NK-92 treated with Interleukin-12 subunit alpha and Interleukin-12 subunit beta, amount 100 ng/mL, for 24 hours (cell line): ENCODE measurements around the gene PDGFB.

Source experiments
- DNase-seq: peaks from one replicate; lab custom pipeline; 2025; lab: John Stamatoyannopoulos, UW

The PDGFB gene

DNA sequence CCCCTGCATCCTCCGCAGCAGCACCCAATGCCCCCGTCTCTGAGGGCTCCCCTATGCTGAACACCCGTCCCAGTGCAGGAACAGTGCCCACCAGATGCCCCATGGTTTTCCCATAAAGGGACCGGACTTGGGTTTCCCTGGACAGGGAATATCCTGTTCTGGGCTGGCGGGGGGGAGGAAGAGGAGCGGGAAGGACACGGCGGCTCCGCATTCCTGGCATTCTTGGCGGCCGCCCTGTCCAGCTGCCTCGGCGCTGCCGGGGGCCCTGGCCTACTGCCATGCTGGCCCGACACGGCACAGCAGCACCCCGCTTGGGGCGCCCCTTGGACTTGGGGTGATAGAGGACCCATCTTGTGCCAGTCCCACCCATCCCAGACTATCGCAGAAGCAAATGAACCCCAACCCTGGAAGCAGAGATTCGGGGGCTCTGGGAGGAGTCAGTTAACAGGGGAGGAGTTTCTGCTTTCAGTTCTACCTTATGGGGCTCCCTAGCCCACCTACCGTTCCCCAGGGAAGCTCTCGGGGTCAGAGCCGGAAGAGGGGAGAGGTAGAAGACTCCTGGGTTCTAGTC is 68.6 kb downstream of the PDGFB start:
- no peak for DNase-seq

GRCh38 chr22:39175353-39176142 is 69.2 kb downstream of the PDGFB start:
- DNase-seq: no peak

GRCh38 chr22:39174498-39175352 is 70.1 kb downstream of the PDGFB start:
- peak; percentile 19 for DNase-seq

- peak; percentile 61 for DNase-seq
Observed at GRCh38 chr22:39173787-39174497, 70.8 kb downstream of the PDGFB start.
